ENCODE data around the gene KCNMA1.

DNA sequence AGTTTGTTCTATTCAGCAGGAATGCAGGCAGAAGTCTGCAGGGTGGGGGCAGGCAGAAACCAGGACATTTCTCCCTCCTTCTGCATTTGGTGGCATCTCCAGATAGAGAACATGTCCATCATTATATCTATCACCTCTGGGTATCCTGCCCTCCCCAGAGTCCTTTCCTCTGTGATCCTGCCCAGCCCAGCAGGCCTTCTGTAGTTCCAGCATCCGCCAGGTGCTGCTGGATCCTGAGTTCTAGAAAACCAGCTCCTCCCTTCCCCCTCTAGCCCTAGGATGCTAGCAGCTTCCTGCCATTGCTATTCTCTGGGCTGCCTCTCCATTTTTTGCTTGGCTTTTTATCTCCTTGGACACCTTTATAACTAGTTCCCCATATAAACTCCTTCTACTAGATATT lies 180.3 kb downstream of the KCNMA1 start:
- TF ChIP-seq POLR2A (IDR thresholded peaks at IDR 0.05) (no peak), CTCF (IDR thresholded peaks at IDR 0.05) (no peak)
